ENCODE measurements around the gene MSX1. TPM values are rescaled to one million over a fixed set of nuclear protein-coding genes. Genes with fewer than 3 reads are reported as not detected.

MSX1 gene
- total RNA-seq, 1 donor from 2014 or later, result 50.3 TPM

DNA sequence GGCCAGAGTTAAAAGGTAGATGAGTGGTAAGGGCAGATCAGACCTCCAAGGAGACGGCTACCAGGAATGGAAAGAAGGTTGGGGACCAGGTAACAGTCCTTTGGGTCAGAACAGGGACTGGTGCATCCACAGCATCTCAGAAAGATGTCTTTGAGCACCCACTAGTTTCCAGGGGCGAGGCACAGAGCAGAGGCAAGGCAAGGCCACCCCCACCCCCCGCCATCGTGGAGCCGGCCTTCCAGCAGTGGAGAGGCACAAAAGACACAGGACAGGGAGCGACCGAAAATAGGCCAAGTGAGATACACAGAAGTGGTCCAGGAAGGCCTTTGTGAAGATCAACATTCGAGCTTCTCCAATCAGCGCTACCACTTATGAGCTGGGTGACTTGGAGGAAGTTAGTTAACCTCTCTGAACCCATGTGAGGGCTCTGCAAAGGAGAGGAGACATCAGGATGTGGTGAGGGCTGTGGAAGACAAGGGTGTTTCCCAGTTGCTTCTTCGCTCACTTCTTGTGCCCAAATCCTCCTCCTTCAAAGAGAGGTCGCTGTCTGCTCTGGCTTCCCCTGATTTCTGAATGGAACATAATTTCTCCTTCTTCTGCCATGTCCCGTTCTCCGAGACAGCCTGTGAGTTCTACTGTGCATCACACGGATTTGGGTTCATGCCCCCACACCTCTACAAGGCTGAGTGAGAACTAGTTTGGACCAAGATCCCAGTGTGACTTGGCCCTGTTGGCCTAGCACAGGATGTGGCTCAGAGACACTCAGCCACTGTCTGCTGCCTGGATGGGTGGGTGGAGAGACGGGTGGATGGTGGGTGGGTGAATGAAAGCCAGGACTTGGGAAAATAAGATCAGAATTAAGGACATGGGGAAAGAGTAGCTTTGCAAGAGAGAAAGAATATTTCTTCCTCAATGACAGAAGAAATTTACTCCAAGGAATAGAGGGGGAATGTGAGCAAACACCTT is 16.7 kb upstream of the MSX1 start:
- H3K4me1 Mint-ChIP-seq, result peaks cover 42% of the 10 kb centered on the region
- H3K9me3 Mint-ChIP-seq, result no peaks in the 10 kb centered on the region
- H3K4me3 Mint-ChIP-seq, result no peak overlapping the region
- TF ChIP-seq, protein P1, sequence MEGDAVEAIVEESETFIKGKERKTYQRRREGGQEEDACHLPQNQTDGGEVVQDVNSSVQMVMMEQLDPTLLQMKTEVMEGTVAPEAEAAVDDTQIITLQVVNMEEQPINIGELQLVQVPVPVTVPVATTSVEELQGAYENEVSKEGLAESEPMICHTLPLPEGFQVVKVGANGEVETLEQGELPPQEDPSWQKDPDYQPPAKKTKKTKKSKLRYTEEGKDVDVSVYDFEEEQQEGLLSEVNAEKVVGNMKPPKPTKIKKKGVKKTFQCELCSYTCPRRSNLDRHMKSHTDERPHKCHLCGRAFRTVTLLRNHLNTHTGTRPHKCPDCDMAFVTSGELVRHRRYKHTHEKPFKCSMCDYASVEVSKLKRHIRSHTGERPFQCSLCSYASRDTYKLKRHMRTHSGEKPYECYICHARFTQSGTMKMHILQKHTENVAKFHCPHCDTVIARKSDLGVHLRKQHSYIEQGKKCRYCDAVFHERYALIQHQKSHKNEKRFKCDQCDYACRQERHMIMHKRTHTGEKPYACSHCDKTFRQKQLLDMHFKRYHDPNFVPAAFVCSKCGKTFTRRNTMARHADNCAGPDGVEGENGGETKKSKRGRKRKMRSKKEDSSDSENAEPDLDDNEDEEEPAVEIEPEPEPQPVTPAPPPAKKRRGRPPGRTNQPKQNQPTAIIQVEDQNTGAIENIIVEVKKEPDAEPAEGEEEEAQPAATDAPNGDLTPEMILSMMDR (IDR thresholded peaks at IDR 0.05; ENCODE audit: unreplicated experiment), result no peak
- H3K36me3 Mint-ChIP-seq, result no peaks in the 10 kb centered on the region
- no peak overlapping the region for H3K27ac Mint-ChIP-seq
- peaks cover 12% of the 10 kb centered on the region for H3K27me3 Mint-ChIP-seq (ENCODE audit: low read depth)
- no peak for DNase-seq (ENCODE audit: low spot score in 2 of 2, unreplicated experiment in 2 of 2)

DNA sequence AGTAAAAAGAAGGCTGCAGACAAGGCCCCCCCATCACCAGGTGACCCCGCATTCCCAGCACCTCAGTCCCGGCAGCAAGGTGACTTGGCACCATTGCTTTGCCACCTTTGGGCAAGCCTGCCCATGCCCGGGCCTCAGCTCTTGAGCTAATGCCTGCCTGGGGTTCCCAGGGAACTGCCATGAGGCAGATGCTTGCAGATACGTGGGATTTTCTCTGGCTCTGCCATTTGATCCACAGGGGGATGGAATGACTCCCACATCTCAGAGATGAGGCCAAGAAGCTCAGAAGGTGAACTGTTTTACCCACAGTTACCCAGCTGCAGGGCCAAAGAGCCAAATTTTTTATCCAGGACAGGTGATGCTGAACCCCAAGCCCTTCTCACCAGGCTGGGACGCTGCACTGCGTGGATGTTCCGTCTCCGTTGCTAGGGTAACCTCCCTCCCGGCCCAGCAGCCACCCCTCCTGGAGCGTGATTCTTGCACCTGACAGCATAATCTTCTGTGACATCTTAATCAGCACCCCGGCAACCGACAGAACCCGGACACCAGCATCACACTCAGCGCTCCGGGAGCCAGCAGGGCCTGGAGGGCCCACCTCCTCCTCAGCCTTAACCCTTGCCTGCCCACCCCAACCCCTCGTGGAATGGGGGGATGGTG is 15.7 kb upstream of the MSX1 start:
- Mint-ChIP-seq H3K27me3 (ENCODE audit: low read depth) (peaks cover 12% of the 10 kb centered on the region), H3K27ac (no peak overlapping the region), H3K4me3 (no peak overlapping the region), H3K4me1 (peaks cover 32% of the 10 kb centered on the region), H3K36me3 (no peaks in the 10 kb centered on the region), H3K9me3 (no peaks in the 10 kb centered on the region)
- TF ChIP-seq, protein P1 (IDR thresholded peaks at IDR 0.05; ENCODE audit: unreplicated experiment), result no peak
- no peak for DNase-seq (ENCODE audit: low spot score in 2 of 2, unreplicated experiment in 2 of 2)

DNA sequence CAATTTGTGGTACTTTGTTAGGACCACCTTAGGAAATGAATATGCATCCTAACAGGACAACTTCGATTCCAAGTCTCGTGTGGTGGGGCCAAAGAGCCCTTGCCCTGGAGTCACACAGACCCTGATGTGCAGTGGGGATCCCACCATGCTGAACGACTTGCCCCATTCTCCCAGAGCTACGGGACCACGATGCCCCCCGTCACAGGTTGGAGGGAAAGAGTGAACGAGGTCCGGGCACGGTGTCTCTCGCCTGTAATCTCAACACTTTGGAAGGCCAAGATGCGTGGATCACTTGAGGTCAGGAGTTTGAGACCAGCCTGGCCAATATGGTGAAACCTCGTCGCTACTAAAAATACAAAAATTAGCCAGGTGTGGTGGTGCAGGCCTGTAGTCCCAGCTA is 14.4 kb upstream of the MSX1 start:
- H3K36me3 Mint-ChIP-seq, result no peaks in the 10 kb centered on the region
- TF ChIP-seq, protein P1 (IDR thresholded peaks at IDR 0.05; ENCODE audit: unreplicated experiment), result no peak
- no peak overlapping the region for H3K27ac Mint-ChIP-seq
- peaks cover 12% of the 10 kb centered on the region for H3K27me3 Mint-ChIP-seq (ENCODE audit: low read depth)
- no peaks in the 10 kb centered on the region for H3K9me3 Mint-ChIP-seq
- peaks cover 27% of the 10 kb centered on the region for H3K4me1 Mint-ChIP-seq
- no peak overlapping the region for H3K4me3 Mint-ChIP-seq
- DNase-seq (ENCODE audit: low spot score in 2 of 2, unreplicated experiment in 2 of 2), result no peak

DNA sequence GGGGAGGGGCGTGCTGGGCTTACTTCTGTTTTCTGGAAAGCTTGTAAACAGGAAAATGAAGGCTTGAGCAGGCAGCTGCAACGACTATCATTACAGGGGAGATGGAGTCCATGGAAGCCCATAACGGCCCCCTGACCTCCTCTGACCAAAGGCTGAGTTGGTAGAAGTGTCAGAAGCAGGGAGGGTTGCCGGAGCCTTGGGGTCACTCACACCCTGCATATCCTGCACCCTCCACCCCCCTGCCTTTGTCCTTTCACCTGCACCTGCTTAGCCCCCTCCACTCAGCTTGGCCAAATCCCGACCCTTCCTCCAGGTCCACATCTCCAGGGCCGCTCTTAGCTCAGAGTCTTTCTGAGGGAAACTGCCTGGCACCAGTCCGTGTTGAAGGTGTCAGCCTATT is 12.5 kb upstream of the MSX1 start:
- Mint-ChIP-seq H3K4me3 (no peak overlapping the region), H3K36me3 (no peaks in the 10 kb centered on the region), H3K4me1 (peaks cover 16% of the 10 kb centered on the region), H3K27me3 (ENCODE audit: low read depth) (peaks cover 8% of the 10 kb centered on the region), H3K9me3 (no peaks in the 10 kb centered on the region), H3K27ac (no peak overlapping the region)
- DNase-seq (ENCODE audit: low spot score in 2 of 2, unreplicated experiment in 2 of 2), result no peak
- TF ChIP-seq, protein P1 (IDR thresholded peaks at IDR 0.05; ENCODE audit: unreplicated experiment), result no peak

DNA sequence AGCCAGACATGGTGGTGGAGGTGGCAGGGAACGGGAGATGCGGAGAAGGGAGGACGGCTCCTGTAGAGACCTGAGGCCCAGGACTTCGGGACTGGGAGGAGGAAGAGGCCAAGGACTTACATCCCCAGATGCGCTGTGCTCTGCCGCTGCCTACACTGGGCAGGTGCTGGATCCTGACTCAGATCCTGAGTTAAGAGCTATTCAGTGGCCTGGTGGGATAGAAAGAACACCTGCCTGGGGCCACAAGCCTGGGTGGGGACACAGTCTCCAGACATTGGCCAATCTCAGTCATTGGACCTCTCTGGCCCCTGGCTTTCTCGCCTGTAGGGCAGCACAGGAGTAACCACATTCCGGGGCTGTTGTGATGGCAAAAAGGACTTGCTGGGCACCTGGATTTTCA is 10.9 kb upstream of the MSX1 start:
- TF ChIP-seq, protein P1 (IDR thresholded peaks at IDR 0.05; ENCODE audit: unreplicated experiment), result no peak
- Mint-ChIP-seq H3K27me3 (ENCODE audit: low read depth) (peaks cover 8% of the 10 kb centered on the region), H3K36me3 (no peaks in the 10 kb centered on the region), H3K4me3 (no peak overlapping the region), H3K9me3 (no peaks in the 10 kb centered on the region), H3K4me1 (peaks cover 20% of the 10 kb centered on the region), H3K27ac (no peak overlapping the region)
- DNase-seq (ENCODE audit: low spot score in 2 of 2, unreplicated experiment in 2 of 2), result no peak
